GM12878 (cell line): ENCODE results near the gene SNCB. TPM values are rescaled to one million over a fixed set of nuclear protein-coding genes. Genes with fewer than 3 reads are reported as not detected.

Experiments used
- ATAC-seq: fragments of 200-7000 bp; cut with Tn5 transposase; 3 replicates; pipeline ENCODE4 v1.9.1; 2020; ENCODE audit warnings: mild to moderate bottlenecking, moderate library complexity
- BruUV-seq: library from RNA; stranded (reverse); fragments of 400-500 nt; replicated peaks from 2 replicates; lab custom pipeline; 2021; lab: Mats Ljungman, UMichigan
- CTCF ChIA-PET: fragments of 300-600 bp; sonication (Branson Sonifier 250); formaldehyde crosslinking; extraction: SDS; loops from one replicate; lab custom pipeline; 2021; ENCODE audit warnings: inconsistent platforms; lab: Yijun Ruan, JAX
- POLR2A ChIA-PET: fragments of 350-600 bp; formaldehyde crosslinking; extraction: SDS; loops from one replicate; lab custom pipeline; 2021; ENCODE audit warnings: inconsistent platforms; lab: Charles Lee
- RAD21 ChIA-PET: fragments of 300-600 bp; sonication (Branson Sonifier 250); formaldehyde crosslinking; loops from one replicate; lab custom pipeline; 2023; ENCODE audit warnings: antibody characterized with exemption; ENCODE audit not compliant: unreplicated experiment; lab: Charles Lee
- SMC1A ChIA-PET: fragments of 300-600 bp; sonication (Branson Sonifier 250); formaldehyde crosslinking; loops from one replicate; lab custom pipeline; 2023; ENCODE audit not compliant: unreplicated experiment, uncharacterized antibody; lab: Charles Lee
- DNase-seq: peaks from one replicate; pipeline ENCODE4 v3.0.0-alpha.2; 2011; ENCODE audit warnings: low read depth, low spot score
- FAIRE-seq: peaks from 3 replicates; lab custom pipeline; 2011; peaks lifted over from hg19 to GRCh38; lab: Jason Lieb, UNC
- H2AFZ ChIP-seq: 2 replicates; pipeline ENCODE4 v1.6.0; 2011; ENCODE audit warnings: low read depth, low read length, control low read depth; ENCODE audit not compliant: control insufficient read depth
- H3K27ac ChIP-seq: 2 replicates; pipeline ENCODE4 v1.5.1; 2011; ENCODE audit warnings: control low read depth; ENCODE audit not compliant: control insufficient read depth, insufficient read depth
- H3K27me3 ChIP-seq, 2 experiments: replicated peaks in 1 of 2; 2 replicates each; pipeline versions ENCODE4 v1.6.0 to v1.6.1; 2011; ENCODE audit warnings: low read length in 1 of 2; ENCODE audit not compliant: control insufficient read depth in 2 of 2, insufficient read depth in 2 of 2
- H3K36me3 ChIP-seq, 2 experiments: 2 replicates each; pipeline ENCODE4 v1.5.1; 2011; ENCODE audit warnings: low read length in 1 of 2; ENCODE audit not compliant: control insufficient read depth in 2 of 2, insufficient read depth in 2 of 2
- H3K4me1 ChIP-seq: 2 replicates; pipeline ENCODE4 v1.6.1; 2011; ENCODE audit warnings: mild to moderate bottlenecking, low read length, moderate library complexity, mixed read lengths; ENCODE audit not compliant: control insufficient read depth, insufficient read depth
- H3K4me2 ChIP-seq: 2 replicates; pipeline ENCODE4 v1.6.0; 2011; ENCODE audit warnings: control low read depth; ENCODE audit not compliant: control insufficient read depth, insufficient read depth
- H3K4me3 ChIP-seq: fragments of 200-600 bp; sonication (generic); 2 replicates; pipeline ENCODE4 v1.5.1; 2016
- H3K79me2 ChIP-seq: 2 replicates; pipeline ENCODE4 v1.6.0; 2011; ENCODE audit warnings: low read length; ENCODE audit not compliant: control insufficient read depth, insufficient read depth
- H3K9ac ChIP-seq: 2 replicates; pipeline ENCODE4 v1.8.0; 2011; ENCODE audit warnings: low read length, control low read depth, mixed read lengths; ENCODE audit not compliant: control insufficient read depth, insufficient read depth
- H3K9me3 ChIP-seq: replicated peaks from 3 replicates; pipeline ENCODE4 v1.5.1; 2011; ENCODE audit warnings: mild to moderate bottlenecking, low read length; ENCODE audit not compliant: control insufficient read depth, insufficient read depth
- H4K20me1 ChIP-seq: 2 replicates; pipeline ENCODE4 v1.6.0; 2011; ENCODE audit not compliant: control insufficient read depth, insufficient read depth
- BACH1 ChIP-seq: fragments of 450-650 bp; IDR thresholded peaks from 2 replicates; pipeline ENCODE4 v1.6.1; 2017; ENCODE audit warnings: mild to moderate bottlenecking, borderline replicate concordance
- E4F1 ChIP-seq: fragments of 450-650 bp; IDR thresholded peaks from 2 replicates; pipeline ENCODE4 v1.6.1; 2018; ENCODE audit warnings: borderline replicate concordance, mild to moderate bottlenecking; ENCODE audit not compliant: partially characterized antibody
- GABPA ChIP-seq: IDR thresholded peaks from 2 replicates; pipeline ENCODE4 v1.6.1; 2014; ENCODE audit warnings: antibody characterized with exemption, low read depth, mild to moderate bottlenecking, inconsistent platforms
- NFXL1 ChIP-seq: fragments of 450-650 bp; IDR thresholded peaks from 2 replicates; pipeline ENCODE4 v1.6.1; 2017; ENCODE audit warnings: antibody characterized with exemption, mild to moderate bottlenecking, borderline replicate concordance
- PKNOX1 ChIP-seq: fragments of 450-650 bp; IDR thresholded peaks from 2 replicates; pipeline ENCODE4 v1.6.1; 2016; ENCODE audit warnings: mild to moderate bottlenecking
- RBBP5 ChIP-seq: fragments of 200-600 bp; sonication (generic); conservative IDR thresholded peaks from 2 replicates; pipeline ENCODE4 v1.6.1; 2016
- SRF ChIP-seq, 2 experiments: IDR thresholded peaks; 2 replicates each; pipeline ENCODE4 v1.6.1; 2011; ENCODE audit warnings: low read depth in 2 of 2, low read length in 2 of 2, mild to moderate bottlenecking in 1 of 2, moderate library complexity in 1 of 2
- WGBS: methylation state at CpG from one replicate; pipeline ENCODE4 v1.1.6; 2016; ENCODE audit warnings: low lambda C conversion rate; ENCODE audit not compliant: insufficient replicate concordance, insufficient coverage; ENCODE audit errors: missing lambda C conversion rate; 5-methylcytosine and 5-hydroxymethylcytosine counted together
- in situ Hi-C: fragments of 300-500 bp; cut with MboI; formaldehyde crosslinking; loops from 9 replicates; pipeline ENCODE4 v1.14.3; 2018; ENCODE audit warnings: mixed read lengths
- intact Hi-C: fragments of 100-400 bp; cut with micrococcal nuclease; formaldehyde crosslinking; loops from one replicate; pipeline ENCODE4 v1.14.2; 2022; ENCODE audit not compliant: unreplicated experiment
- polyA plus RNA-seq, 11 experiments: library from polyadenylated mRNA; depleted of rRNA in 4 of 11; unstranded in 6 of 11; stranded (reverse) in 5 of 11; fragments of >200 nt; fragmentation: Nextera tagmentation in 4 of 11; fragmentation: Illumina TruSeq in 1 of 11; extraction: Ambion mirVana in 4 of 11; extraction: Trizol in 1 of 11; gene quantifications; 1 replicate in 1 of 11; 2 replicates in 10 of 11; pipeline versions ENCODE4 v1.2.1 to v1.2.3, GENCODE V29; 2011 to 2016; ENCODE audit warnings: inconsistent platforms in 2 of 11, missing spikeins in 2 of 11, low read depth in 1 of 11
- total RNA-seq, 4 experiments: library from RNA; depleted of rRNA in 3 of 4; stranded (reverse); fragments of >200 nt in 3 of 4; fragmentation: Illumina TruSeq in 1 of 4; extraction: Trizol in 1 of 4; gene quantifications; 2 replicates each; pipeline versions ENCODE4 v1.2.1 to v1.2.3, GENCODE V29; 2013 to 2021

The SNCB gene
- total and polyA plus RNA-seq, 10 of the 15 experiments (the other 5 are each of a cell fraction or from before 2014, with no cell fraction given), result 0.75 TPM; not detected in 9

- Histone ChIP-seq H3K9me3 (no peaks in the 10 kb centered on the region; the same call in 2 of the 3 replicates), H3K9ac (no peak overlapping the region)
- BruUV-seq, result no TSS peak
- TF ChIP-seq RBBP5, result no peak
- TF ChIP-seq NFXL1, result no peak
- no peak for TF ChIP-seq SRF (IDR thresholded peaks at IDR 0.05; ENCODE audit: low read depth in 2 of 2, low read length in 2 of 2)
- no peak for TF ChIP-seq PKNOX1
- no peak for TF ChIP-seq BACH1
- TF ChIP-seq GABPA, result no peak
- TF ChIP-seq E4F1, result no peak
- TF ChIP-seq, all 136 proteins: peak for 0
- SMC1A ChIA-PET, result no interaction called here
- intact Hi-C loops (no loop called here), in situ Hi-C loops (no loop called here)
- ATAC-seq (no peak), FAIRE-seq (no peak), DNase-seq (no peak)
- H3K27ac ChIP-seq, result no peak overlapping the region
- no peaks in the 10 kb centered on the region for H3K36me3 ChIP-seq
- H3K4me2 ChIP-seq, result no peak overlapping the region
- RAD21 ChIA-PET, result no interaction called here
- no peaks in the 10 kb centered on the region for H4K20me1 ChIP-seq
- H3K4me3 ChIP-seq, result no peak overlapping the region
- no peak overlapping the region for H2AFZ ChIP-seq
- peaks cover 0 to 1% of the 10 kb centered on the region in 2 experiments; a peak in 1 of 4 replicates for H3K27me3 ChIP-seq
- CTCF ChIA-PET, result no interaction called here
- H3K4me1 ChIP-seq, result peaks cover 8% of the 10 kb centered on the region
- no peaks in the 10 kb centered on the region for H3K79me2 ChIP-seq
- WGBS, result 58% methylated on average over 3 of the region's 3 CpGs
- POLR2A ChIA-PET, result no interaction called here
Measured at GRCh38 chr5:176638437-176638836, 8.1 kb upstream of the SNCB start.
